ENCODE data around the gene SULT2B1.
"Not testable (repeated sequence)": the region's sequence is repeated elsewhere in the genome, so short reads cannot be mapped to it uniquely, and the experiment has no call there.

SULT2B1 gene

GRCh38 chr19:48530066-48530720, 21.8 kb upstream of the SULT2B1 start:
- no peak for DNase-seq

DNA sequence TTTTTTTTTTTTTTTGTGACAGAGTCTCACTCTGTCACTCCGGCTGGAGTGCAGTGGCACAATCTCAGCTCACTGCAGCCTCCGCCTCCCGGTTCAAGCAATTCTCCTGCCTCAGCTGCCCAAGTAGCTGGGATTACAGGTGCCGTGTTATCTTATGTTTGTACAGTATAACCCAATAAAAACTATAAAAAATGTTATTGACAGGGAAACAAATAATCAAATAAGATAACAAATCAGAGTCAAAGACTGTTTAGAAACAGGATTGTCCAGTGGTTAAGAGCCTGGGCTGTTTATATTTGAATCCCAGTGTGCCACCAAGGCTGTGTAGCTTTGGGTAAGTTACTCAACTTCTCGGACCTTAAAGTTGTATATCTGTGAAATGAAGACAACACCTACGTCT, 21.2 kb upstream of the SULT2B1 start:
- DNase-seq = no peak

- DNase-seq = no peak
Measured at GRCh38 chr19:48533770-48534169, 18.2 kb upstream of the SULT2B1 start.

DNA sequence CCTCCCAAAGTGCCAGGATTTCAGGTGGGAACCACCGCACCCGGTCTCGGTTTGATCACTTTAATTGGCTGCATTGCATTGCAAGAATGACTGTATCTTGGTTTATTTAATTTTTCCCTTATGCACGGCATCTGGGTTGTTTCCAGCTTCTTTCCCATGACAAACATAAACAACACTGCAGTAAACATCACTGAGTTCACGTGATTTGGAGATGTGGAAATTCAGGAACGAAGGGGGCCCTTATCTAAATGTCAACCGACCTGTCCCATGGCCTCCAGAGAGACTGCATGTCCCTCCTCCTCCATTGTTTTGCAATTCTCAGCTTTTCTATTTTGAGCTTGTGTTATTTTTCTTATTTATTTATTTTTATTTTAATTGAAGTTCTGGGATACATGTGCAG, 14.4 kb upstream of the SULT2B1 start:
- no peak for DNase-seq

GRCh38 chr19:48538057-48538456, 13.9 kb upstream of the SULT2B1 start:
- DNase-seq = not testable (repeated sequence)

DNA sequence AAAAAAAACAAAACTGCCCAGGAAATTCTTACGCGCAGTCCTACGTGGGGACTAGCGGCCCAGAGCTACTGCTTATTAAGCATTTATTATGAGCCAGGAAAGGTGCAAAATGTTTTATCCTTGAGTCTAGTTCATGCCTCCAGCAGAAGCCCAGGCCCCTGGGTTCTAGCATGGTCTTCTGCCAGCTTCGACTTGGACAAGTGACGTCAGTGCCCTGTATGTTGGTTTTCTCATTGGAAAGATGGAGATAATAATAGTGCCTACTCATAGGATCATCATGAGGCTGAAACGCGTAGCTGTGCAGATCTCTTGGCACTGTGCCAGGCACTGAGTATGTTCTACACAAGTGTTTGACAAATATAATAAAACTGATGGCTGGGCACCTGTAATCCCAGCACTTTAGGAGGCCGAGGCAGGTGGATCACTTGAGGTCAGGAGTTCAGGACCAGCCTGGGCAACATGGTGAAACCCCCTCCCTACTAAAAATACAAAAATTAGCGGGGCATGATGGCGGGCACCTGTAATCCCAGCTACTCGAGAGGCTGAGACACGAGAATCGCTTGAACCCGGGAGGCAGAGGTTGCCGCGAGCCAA, 12.4 kb upstream of the SULT2B1 start:
- no peak for DNase-seq

- DNase-seq = no peak
Measured at GRCh38 chr19:48540110-48540509, 11.9 kb upstream of the SULT2B1 start.

GRCh38 chr19:48541813-48542212, 10.2 kb upstream of the SULT2B1 start:
- DNase-seq = no peak

DNA sequence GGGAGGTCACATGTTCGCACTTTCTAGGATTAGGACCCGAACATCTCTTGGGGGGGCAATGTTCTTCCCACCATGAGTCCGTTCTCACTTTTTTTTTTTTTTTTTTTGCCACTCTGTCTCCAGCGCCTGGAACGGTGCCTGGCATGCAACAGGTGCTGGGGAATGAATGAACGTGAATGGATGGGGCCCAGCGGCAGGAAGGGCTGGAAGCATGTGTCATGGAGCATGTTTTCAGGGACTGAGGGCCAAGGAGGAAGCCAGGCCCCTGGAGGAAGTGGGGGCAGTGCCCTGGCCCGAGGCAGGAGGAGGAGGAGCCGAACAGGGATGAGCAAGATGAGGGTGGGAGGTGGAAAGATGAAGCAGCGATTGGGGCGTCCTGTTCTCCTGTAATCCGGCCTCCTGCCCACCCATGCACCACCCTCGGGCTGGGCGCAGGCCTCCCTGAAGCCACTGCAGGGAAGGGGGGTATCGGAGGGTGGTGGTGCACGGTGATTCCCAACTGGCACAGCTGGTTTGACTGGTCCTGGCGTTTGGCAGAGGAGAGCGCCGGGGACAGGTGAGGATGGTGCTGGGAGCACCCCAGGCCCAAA, 8.8 kb upstream of the SULT2B1 start:
- DNase-seq = peak; percentile 36 to 57

- DNase-seq = no peak
Measured at GRCh38 chr19:48544856-48545750, 6.9 kb upstream of the SULT2B1 start.

GRCh38 chr19:48547722-48548121, 4.2 kb upstream of the SULT2B1 start:
- DNase-seq = no peak

DNA sequence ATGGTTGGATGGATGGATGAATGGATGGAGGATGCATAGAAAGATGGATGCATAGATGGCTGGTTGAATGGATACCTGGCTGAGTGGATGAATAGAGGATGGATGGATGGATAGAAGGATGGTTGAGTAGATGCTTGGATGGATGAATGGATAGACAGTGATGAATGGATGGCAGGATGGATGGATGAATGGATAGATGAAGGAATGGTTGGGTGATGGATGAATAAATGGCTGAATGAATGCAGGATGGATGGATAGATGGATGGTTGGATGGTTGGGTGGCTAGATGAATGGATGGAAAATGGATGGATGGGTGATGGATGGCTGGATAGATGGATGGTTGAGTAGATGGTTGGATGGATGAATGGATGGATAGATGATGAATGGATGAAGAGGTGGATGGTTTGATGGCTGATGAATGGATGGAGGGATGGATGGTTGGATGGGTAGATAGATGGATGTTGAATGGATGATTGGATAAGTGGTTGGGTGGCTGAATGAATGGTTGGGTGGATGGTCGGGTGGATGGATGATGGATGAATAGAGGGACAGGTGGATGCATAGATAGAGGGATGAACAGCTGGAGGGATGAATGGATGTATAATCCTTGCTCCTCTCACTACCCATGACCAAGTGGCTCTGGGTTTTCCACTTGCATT, 3.6 kb upstream of the SULT2B1 start:
- no peak for DNase-seq

- no peak for DNase-seq
Measured at GRCh38 chr19:48549380-48549779, 2.6 kb upstream of the SULT2B1 start.

GRCh38 chr19:48552406-48553322, 692 bp downstream of the SULT2B1 start:
- no peak for DNase-seq

- DNase-seq = no peak
Measured at GRCh38 chr19:48553676-48554384, 1.9 kb downstream of the SULT2B1 start.

GRCh38 chr19:48554385-48555091, 2.6 kb downstream of the SULT2B1 start:
- DNase-seq = no peak

- DNase-seq = no peak
Measured at GRCh38 chr19:48556163-48556562, 4.2 kb downstream of the SULT2B1 start.

- no peak for DNase-seq
Measured at GRCh38 chr19:48556825-48557224, 4.9 kb downstream of the SULT2B1 start.

DNA sequence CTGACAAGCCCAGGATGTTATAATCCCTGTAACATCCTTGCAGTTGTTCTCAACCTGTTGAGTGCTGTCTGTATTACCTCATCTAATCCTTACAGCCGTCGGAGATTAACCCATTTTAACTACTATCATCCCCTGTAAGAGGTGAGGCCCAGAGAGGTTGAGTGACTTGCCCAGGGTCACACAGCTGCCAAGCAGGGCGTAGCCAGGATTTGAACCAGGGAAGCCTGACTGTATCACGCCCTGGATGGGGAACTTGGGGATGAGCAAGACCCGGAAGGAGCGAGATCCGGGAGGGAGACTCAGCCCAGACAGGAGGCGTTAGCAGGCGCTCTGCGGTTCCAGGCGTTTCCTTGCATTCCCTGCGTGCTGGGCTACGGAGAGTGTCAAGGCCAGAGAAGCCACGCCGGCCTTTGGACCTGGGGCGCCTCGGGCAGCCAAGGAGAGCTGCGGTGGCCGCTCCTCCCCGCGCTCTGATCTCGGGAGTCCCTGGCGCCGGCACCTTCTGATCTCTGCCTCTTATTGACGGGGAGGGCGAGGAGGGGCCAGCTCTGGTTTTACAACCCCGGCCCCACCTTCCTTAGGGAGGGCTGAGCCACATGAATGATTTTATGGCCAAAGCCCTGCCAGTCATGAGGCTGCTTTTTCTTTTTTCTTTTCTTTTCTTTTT, 6.2 kb downstream of the SULT2B1 start:
- no peak for DNase-seq

DNA sequence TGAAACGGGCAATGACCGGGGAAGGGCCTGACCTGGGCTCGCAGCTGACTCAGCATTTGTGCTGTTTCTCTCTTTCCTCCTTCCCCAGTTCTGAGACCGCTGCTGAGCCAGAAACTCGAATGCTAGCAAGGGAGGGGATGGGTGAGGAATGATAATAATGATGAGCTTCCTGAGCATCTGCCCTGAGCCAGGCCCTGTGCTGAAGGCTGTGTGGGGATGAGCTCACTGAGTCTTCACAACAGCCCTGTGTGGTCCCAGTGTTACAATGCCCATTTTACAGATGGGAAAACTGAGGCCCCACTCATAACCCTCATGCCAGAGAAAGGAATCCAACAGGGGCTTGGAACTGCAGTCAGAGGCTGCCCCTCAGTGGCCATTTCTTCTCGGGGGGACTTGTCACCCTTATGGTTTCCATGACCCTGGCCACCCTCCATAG, 8.1 kb downstream of the SULT2B1 start:
- no peak for DNase-seq

Measured in Kasumi-1 (cell line).